PC-9 (cell line): ENCODE data around the gene TFAP2A. TPM values are rescaled to one million over a fixed set of nuclear protein-coding genes. Genes with fewer than 3 reads are reported as not detected.

Source experiments
- BruUV-seq: library from RNA; stranded (reverse); fragments of 400-500 nt; replicated peaks from 2 replicates; lab custom pipeline; 2021; lab: Mats Ljungman, UMichigan
- CTCF ChIA-PET: fragments of 300-600 bp; sonication (Branson Sonifier 250); formaldehyde crosslinking; loops from one replicate; lab custom pipeline; 2022; ENCODE audit warnings: antibody characterized with exemption; lab: Charles Lee
- POLR2A ChIA-PET: fragments of 300-600 bp; sonication (Branson Sonifier 250); formaldehyde crosslinking; loops from one replicate; lab custom pipeline; 2022; ENCODE audit warnings: antibody characterized with exemption; ENCODE audit not compliant: unreplicated experiment; lab: Charles Lee
- DNase-seq, 2 experiments: peaks; one replicate each; pipeline versions ENCODE4 v3.0.0 to v3.0.0-alpha.2; 2015 to 2022; ENCODE audit warnings: mixed read lengths in 1 of 2
- H2AFZ ChIP-seq: fragments of 200-600 bp; sonication (generic); 2 replicates; pipeline ENCODE4 v1.8.1; 2017; ENCODE audit warnings: antibody characterized with exemption
- H3F3A ChIP-seq: fragments of 200-600 bp; sonication (generic); 2 replicates; pipeline ENCODE4 v1.8.1; 2017; ENCODE audit warnings: antibody characterized with exemption, mild to moderate bottlenecking, low read depth; ENCODE audit not compliant: insufficient read depth
- H3K27ac ChIP-seq: fragments of 200-600 bp; sonication (generic); 2 replicates; pipeline ENCODE4 v1.6.1; 2016; ENCODE audit warnings: mixed run types
- H3K27me3 ChIP-seq: fragments of 200-600 bp; sonication (generic); 2 replicates; pipeline ENCODE4 v1.6.1; 2016; ENCODE audit warnings: low read depth, mixed run types; ENCODE audit not compliant: insufficient read depth
- H3K36me3 ChIP-seq: fragments of 200-600 bp; sonication (generic); 2 replicates; pipeline ENCODE4 v1.6.1; 2016; ENCODE audit warnings: low read depth, mixed run types
- H3K4me1 ChIP-seq: fragments of 200-600 bp; sonication (generic); replicated peaks from 2 replicates; pipeline ENCODE4 v1.6.1; 2016; ENCODE audit warnings: mixed run types; ENCODE audit not compliant: insufficient read depth
- H3K4me2 ChIP-seq: fragments of 200-600 bp; sonication (generic); 2 replicates; pipeline ENCODE4 v1.6.1; 2017; ENCODE audit warnings: mixed run types
- H3K4me3 ChIP-seq: fragments of 200-600 bp; sonication (generic); 2 replicates; pipeline ENCODE4 v1.6.1; 2016; ENCODE audit warnings: mixed run types
- H3K79me2 ChIP-seq: fragments of 200-600 bp; sonication (generic); 2 replicates; pipeline ENCODE4 v1.6.1; 2017; ENCODE audit warnings: low read depth, mixed run types
- H3K9me2 ChIP-seq: fragments of 200-600 bp; sonication (generic); 2 replicates; pipeline ENCODE4 v1.8.1; 2017; ENCODE audit warnings: mild to moderate bottlenecking; ENCODE audit not compliant: insufficient read depth
- H3K9me3 ChIP-seq: fragments of 200-600 bp; sonication (generic); 2 replicates; pipeline ENCODE4 v1.8.1; 2016; ENCODE audit warnings: low read depth; ENCODE audit not compliant: insufficient read depth
- H4K20me1 ChIP-seq: fragments of 200-600 bp; sonication (generic); 2 replicates; pipeline ENCODE4 v1.8.1; 2017; ENCODE audit not compliant: insufficient read depth
- CTCF ChIP-seq: fragments of 200-600 bp; sonication (generic); conservative IDR thresholded peaks from 2 replicates; pipeline ENCODE4 v1.6.1; 2017; ENCODE audit warnings: mixed run types, antibody characterized with exemption, mild to moderate bottlenecking, moderate library complexity
- EZH2 ChIP-seq: fragments of 200-600 bp; sonication (generic); IDR thresholded peaks from 2 replicates; pipeline ENCODE4 v1.8.0; 2017; ENCODE audit warnings: antibody characterized with exemption, low read depth
- intact Hi-C: fragments of 100-400 bp; cut with micrococcal nuclease; formaldehyde crosslinking; loops from one replicate; pipeline ENCODE4 v1.10.0; 2022; ENCODE audit not compliant: unreplicated experiment
- total RNA-seq: library from RNA; stranded (reverse); gene quantifications from 2 replicates; pipeline ENCODE4 v1.2.3, GENCODE V29; 2021

The TFAP2A gene
- total RNA-seq, 1 experiment from 2014 or later = 43.8 TPM

GRCh38 chr6:10389739-10390494, 25.0 kb downstream of the TFAP2A start:
- no TSS peak for BruUV-seq
- Histone ChIP-seq H3K9me2 (no peaks in the 10 kb centered on the region), H3K79me2 (no peaks in the 10 kb centered on the region), H3K4me2 (no peak overlapping the region), H3K4me3 (no peak overlapping the region), H3K36me3 (no peaks in the 10 kb centered on the region), H3F3A (no peaks in the 10 kb centered on the region), H3K27ac (no peak overlapping the region), H2AFZ (no peak overlapping the region), H3K4me1 (no peaks in the 10 kb centered on the region), H3K9me3 (no peaks in the 10 kb centered on the region), H4K20me1 (no peaks in the 10 kb centered on the region), H3K27me3 (no peaks in the 10 kb centered on the region)
- DNase-seq = no peak
- TF ChIP-seq CTCF (no peak), EZH2 (no peak)
- intact Hi-C loops = no loop called here
- CTCF ChIA-PET = interaction anchor here (0.6 kb wide), 1 partner anchor 603 kb away, joined by 4 read pairs; no protein-coding TSS in a partner anchor
- POLR2A ChIA-PET = no interaction called here

GRCh38 chr6:10386756-10387654, 27.9 kb downstream of the TFAP2A start:
- no peak for TF ChIP-seq EZH2
- no peak for TF ChIP-seq CTCF
- intact Hi-C loops = no loop called here
- Histone ChIP-seq H3K27ac (no peak overlapping the region), H3K4me1 (0 out of 2 replicates have a peak, but pooled peaks cover 5% of the 10 kb centered on the region), H3F3A (no peaks in the 10 kb centered on the region), H3K4me2 (no peak overlapping the region), H2AFZ (no peak overlapping the region), H3K79me2 (no peaks in the 10 kb centered on the region), H3K36me3 (no peaks in the 10 kb centered on the region), H3K27me3 (no peaks in the 10 kb centered on the region), H4K20me1 (no peaks in the 10 kb centered on the region), H3K4me3 (no peak overlapping the region), H3K9me2 (no peaks in the 10 kb centered on the region), H3K9me3 (no peaks in the 10 kb centered on the region)
- BruUV-seq = no TSS peak
- ChIA-PET POLR2A (no interaction called here), CTCF (interaction anchor here (0.6 kb wide), 1 partner anchor 321 kb away, joined by 5 read pairs; no protein-coding TSS in a partner anchor)
- DNase-seq = no peak

GRCh38 chr6:10386220-10386619, 28.7 kb downstream of the TFAP2A start:
- TF ChIP-seq CTCF (no peak), EZH2 (no peak)
- no peak overlapping the region for H3K27ac ChIP-seq
- CTCF ChIA-PET = interaction anchor here (0.6 kb wide), 1 partner anchor 322 kb away, joined by 5 read pairs; no protein-coding TSS in a partner anchor

More at GRCh38 chr6:10386220-10386619, 28.7 kb downstream of the TFAP2A start:
- Histone ChIP-seq H3K9me3 (no peaks in the 10 kb centered on the region), H3K4me3 (no peak overlapping the region), H3K4me2 (no peak overlapping the region), H3K79me2 (no peaks in the 10 kb centered on the region), H3K9me2 (no peaks in the 10 kb centered on the region), H2AFZ (no peak overlapping the region), H3K4me1 (0 out of 2 replicates have a peak, but pooled peaks cover 5% of the 10 kb centered on the region), H3K36me3 (no peaks in the 10 kb centered on the region), H3F3A (no peaks in the 10 kb centered on the region), H4K20me1 (no peaks in the 10 kb centered on the region), H3K27me3 (no peaks in the 10 kb centered on the region)
- POLR2A ChIA-PET = no interaction called here
- no TSS peak for BruUV-seq
- DNase-seq = no peak
- intact Hi-C loops = no loop called here
